Kidney (tissue), 14 donors: ENCODE results near the gene CD48. TPM values are rescaled to one million over a fixed set of nuclear protein-coding genes. Genes with fewer than 3 reads are reported as not detected.

Experiments
- DNase-seq, 5 donors: peaks; one replicate each; pipeline ENCODE4 v3.0.0-alpha.2; 2013 to 2020
- FAIRE-seq: peaks from 2 replicates; lab custom pipeline; 2012; peaks lifted over from hg19 to GRCh38; lab: Jason Lieb, UNC
- H3K27ac ChIP-seq, 2 donors: one replicate each; pipeline ENCODE4 v1.7.0; 2013; ENCODE audit warnings: low read depth in 2 of 2, low read length in 2 of 2, inconsistent platforms in 1 of 2
- H3K27me3 ChIP-seq: one replicate; pipeline ENCODE4 v1.7.1; 2013; ENCODE audit warnings: low read length, inconsistent platforms; ENCODE audit not compliant: control insufficient read depth, insufficient read depth
- H3K36me3 ChIP-seq, 3 donors: one replicate each; pipeline versions ENCODE4 v1.7.0 to v1.7.1; 2013; ENCODE audit warnings: low read length in 3 of 3, control low read depth in 1 of 3, inconsistent platforms in 1 of 3; ENCODE audit not compliant: insufficient read depth in 3 of 3, control insufficient read depth in 2 of 3
- H3K4me1 ChIP-seq, 3 donors: one replicate each; pipeline versions ENCODE4 v1.7.0 to v1.7.1; 2013; ENCODE audit warnings: low read length in 3 of 3, inconsistent platforms in 1 of 3, low read depth in 1 of 3; ENCODE audit not compliant: control insufficient read depth in 2 of 3, insufficient read depth in 2 of 3
- H3K4me3 ChIP-seq, 3 donors: one replicate each; pipeline versions ENCODE4 v1.7.0 to v1.8.1; 2013; ENCODE audit warnings: low read length in 3 of 3, control low read depth in 1 of 3, inconsistent platforms in 1 of 3
- H3K9ac ChIP-seq, 3 donors: one replicate each; pipeline versions ENCODE4 v1.7.0 to v1.7.1; 2013; ENCODE audit warnings: low read length in 3 of 3, control low read depth in 1 of 3, inconsistent platforms in 1 of 3
- H3K9me3 ChIP-seq, 3 donors: one replicate each; pipeline versions ENCODE4 v1.7.0 to v1.7.1; 2013; ENCODE audit warnings: low read length in 3 of 3, control low read depth in 1 of 3, inconsistent platforms in 1 of 3; ENCODE audit not compliant: control insufficient read depth in 2 of 3, insufficient read depth in 1 of 3
- intact Hi-C: fragments of 100-400 bp; cut with DNase I; formaldehyde crosslinking; loops from one replicate; pipeline ENCODE4 v1.11.1; 2022
- polyA plus RNA-seq: library from polyadenylated mRNA; stranded (reverse); fragments of 350-450 nt; fragmentation: Illumina TruSeq; extraction: RNeasy Lipid Tissue Mini Kit (QIAGEN cat#74804); gene quantifications from one replicate; pipeline ENCODE4 v1.2.3, GENCODE V29; 2014; ENCODE audit warnings: low read depth, low replicate concordance; ENCODE audit not compliant: insufficient read depth
- total RNA-seq: library from RNA; stranded (reverse); fragmentation: NEBNext Ultra II Directional; extraction: Animal tissue kit (Norgen Biotek cat#: 25700); gene quantifications from one replicate; pipeline ENCODE4 v1.2.1, GENCODE V29; 2021
- TF ChIP-seq, protein P1 (sequence below): IDR thresholded peaks from 3 replicates; pipeline ENCODE4 v1.5.1; 2012; ENCODE audit warnings: mild to moderate bottlenecking, moderate library complexity, borderline replicate concordance; ENCODE audit not compliant: insufficient read depth; ENCODE audit errors: extremely low read depth
- donor health status: control.
- donor health status: control.
- donor health status: control.
- donor health status: control.
- donor health status: control.
- donor health status: DM: yes; HTN: yes; CAD: no.
- donor health status: Normal renal cell carcinoma (clear cell type).

CD48 gene
- total and polyA plus RNA-seq, 2 donors from 2014 or later, result 3.2 to 20.5 TPM

DNA sequence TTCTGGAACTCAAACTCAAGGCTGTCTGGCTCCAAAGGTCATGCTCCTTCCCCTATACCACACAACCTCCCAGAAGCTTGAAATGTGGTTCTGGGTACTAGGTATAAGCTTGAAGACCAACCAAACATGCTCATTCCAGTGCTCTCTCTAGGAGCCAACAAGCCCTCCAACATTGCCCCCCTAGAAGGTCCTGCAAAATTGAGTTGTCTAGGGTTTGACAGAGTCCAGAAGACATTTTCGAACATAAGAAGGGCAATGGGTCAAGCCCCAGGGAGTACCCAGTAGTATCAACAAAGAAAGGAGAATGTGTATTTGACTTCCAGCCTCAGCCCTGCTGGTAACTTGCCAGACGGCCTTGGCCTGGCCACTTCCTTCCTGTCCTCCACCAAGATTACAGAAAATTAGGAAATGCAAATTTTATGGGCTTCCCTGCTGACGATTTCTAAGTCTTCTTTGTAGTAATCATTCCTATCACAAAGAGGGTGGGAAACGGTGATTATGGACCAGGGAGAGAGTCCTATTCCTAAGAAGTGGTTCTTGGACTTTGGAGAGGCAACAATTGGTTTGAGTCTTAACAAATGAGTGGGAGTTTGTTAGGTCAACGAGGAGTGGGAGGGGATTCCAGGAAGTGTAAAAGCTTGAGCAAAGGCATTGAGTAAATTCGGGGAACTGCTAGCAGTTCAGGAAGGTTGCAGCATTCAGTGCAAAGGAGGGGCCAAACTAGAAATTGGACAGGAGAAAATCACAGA is 46.1 kb downstream of the CD48 start:
- DNase-seq (peak in 2 of 5 donors; percentile 6 to 80), FAIRE-seq (no peak)
- Histone ChIP-seq H3K36me3 (no peaks in the 10 kb centered on the region), H3K27ac (peak overlapping the region; percentile 13 to 19), H3K27me3 (no peaks in the 10 kb centered on the region), H3K9me3 (no peaks in the 10 kb centered on the region), H3K9ac (no peak overlapping the region), H3K4me3 (no peak overlapping the region), H3K4me1 (peaks cover 0 to 3% (median 0%) of the 10 kb centered on the region in 3 donors)
- intact Hi-C loops, result no loop called here
- TF ChIP-seq, protein P1, sequence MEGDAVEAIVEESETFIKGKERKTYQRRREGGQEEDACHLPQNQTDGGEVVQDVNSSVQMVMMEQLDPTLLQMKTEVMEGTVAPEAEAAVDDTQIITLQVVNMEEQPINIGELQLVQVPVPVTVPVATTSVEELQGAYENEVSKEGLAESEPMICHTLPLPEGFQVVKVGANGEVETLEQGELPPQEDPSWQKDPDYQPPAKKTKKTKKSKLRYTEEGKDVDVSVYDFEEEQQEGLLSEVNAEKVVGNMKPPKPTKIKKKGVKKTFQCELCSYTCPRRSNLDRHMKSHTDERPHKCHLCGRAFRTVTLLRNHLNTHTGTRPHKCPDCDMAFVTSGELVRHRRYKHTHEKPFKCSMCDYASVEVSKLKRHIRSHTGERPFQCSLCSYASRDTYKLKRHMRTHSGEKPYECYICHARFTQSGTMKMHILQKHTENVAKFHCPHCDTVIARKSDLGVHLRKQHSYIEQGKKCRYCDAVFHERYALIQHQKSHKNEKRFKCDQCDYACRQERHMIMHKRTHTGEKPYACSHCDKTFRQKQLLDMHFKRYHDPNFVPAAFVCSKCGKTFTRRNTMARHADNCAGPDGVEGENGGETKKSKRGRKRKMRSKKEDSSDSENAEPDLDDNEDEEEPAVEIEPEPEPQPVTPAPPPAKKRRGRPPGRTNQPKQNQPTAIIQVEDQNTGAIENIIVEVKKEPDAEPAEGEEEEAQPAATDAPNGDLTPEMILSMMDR, result no peak

DNA sequence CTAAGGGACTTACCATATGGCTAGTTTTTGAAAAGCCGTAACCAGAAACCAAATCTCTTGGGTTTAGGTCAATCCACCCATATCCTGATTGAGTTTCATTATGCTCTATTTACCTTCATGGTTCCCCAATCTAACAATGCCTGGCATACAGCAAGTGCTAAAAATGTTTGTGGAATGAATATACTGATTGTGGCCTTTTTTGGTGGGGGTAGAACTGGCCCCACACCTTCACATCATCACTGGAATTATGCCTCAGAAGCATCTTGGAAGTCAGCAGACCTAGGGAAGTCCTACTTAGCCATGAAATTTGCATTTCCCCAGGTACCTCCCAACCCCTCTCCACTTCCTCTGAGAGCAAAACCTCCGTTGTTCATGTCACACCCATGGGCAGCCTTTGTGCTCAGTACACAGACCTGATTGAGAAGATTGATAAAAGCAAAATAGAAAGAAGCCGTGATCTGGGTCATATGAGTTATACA is 47.0 kb downstream of the CD48 start:
- no peak overlapping the region for H3K4me3 ChIP-seq
- FAIRE-seq, result no peak
- peaks cover 0 to 2% (median 0%) of the 10 kb centered on the region in 3 donors for H3K9me3 ChIP-seq
- TF ChIP-seq, protein P1, result no peak
- no peaks in the 10 kb centered on the region for H3K36me3 ChIP-seq
- DNase-seq, result no peak
- no peak overlapping the region for H3K27ac ChIP-seq
- H3K4me1 ChIP-seq, result peaks cover 0 to 3% (median 0%) of the 10 kb centered on the region in 3 donors
- H3K27me3 ChIP-seq, result no peaks in the 10 kb centered on the region
- intact Hi-C loops, result no loop called here
- no peak overlapping the region for H3K9ac ChIP-seq

DNA sequence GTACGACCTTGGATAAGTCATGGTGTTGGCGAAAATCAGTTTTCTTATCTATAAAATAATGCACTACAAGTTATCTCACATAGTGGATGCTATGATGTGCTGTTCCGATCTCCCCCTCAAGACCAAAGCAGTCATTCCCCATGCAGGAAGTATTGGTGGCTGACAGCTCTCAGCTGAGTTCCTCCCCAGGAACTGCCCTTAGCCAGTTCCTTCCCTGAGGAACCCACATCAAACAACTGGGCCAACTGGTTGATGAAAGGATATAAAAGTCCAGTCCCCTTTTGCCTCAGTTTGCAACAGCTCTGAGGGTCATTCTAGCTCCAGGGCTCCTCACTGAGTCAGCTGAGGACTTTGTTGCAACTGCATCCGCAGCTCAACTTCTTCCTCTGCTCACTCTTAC is 48.7 kb downstream of the CD48 start:
- Histone ChIP-seq H3K27ac (no peak overlapping the region), H3K9ac (no peak overlapping the region), H3K36me3 (no peaks in the 10 kb centered on the region), H3K9me3 (peaks cover 0 to 4% (median 0%) of the 10 kb centered on the region in 3 donors), H3K27me3 (no peaks in the 10 kb centered on the region), H3K4me1 (peaks cover 0 to 3% (median 0%) of the 10 kb centered on the region in 3 donors), H3K4me3 (no peak overlapping the region)
- DNase-seq (no peak), FAIRE-seq (no peak)
- TF ChIP-seq, protein P1, result no peak
- intact Hi-C loops, result no loop called here
